ENCODE data around the gene AJAP1. TPM values are rescaled to one million over a fixed set of nuclear protein-coding genes. Genes with fewer than 3 reads are reported as not detected.

The AJAP1 gene
- total and polyA plus RNA-seq, 10 of the 15 experiments (the other 5 are each of a cell fraction or from before 2014, with no cell fraction given): not detected

DNA sequence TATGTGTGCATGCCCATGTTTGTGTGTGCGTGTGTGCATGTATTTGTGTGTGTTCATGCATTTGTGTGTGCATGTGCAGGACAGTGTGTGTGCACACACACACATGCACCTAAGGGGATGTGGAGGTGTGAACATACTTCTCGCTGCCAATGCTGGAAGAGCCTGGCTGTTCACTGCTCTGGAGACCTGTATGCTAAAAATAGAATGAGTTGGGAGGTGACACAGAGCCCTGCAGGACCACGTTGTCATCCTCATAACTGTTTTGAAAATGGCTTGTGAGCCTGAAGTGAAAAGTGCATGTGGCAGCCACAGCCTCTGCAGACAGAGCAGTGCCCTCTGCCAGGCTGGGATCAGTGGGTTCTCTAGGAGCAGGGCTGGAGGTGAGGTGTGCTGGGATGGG, 95.8 kb downstream of the AJAP1 start:
- Histone ChIP-seq H3K27me3 (replicated peaks in 1 of 2; ENCODE audit: control insufficient read depth in 2 of 2, insufficient read depth in 2 of 2, low read length in 1 of 2) (no peaks in the 10 kb centered on the region), H3K9ac (ENCODE audit: control insufficient read depth, insufficient read depth, low read length) (no peak overlapping the region), H3K4me2 (ENCODE audit: control insufficient read depth, insufficient read depth) (no peak overlapping the region), H3K4me3 (no peak overlapping the region), H4K20me1 (ENCODE audit: control insufficient read depth, insufficient read depth) (no peaks in the 10 kb centered on the region; the same call in 1 of the 2 replicates), H3K9me3 (replicated peaks; ENCODE audit: control insufficient read depth, insufficient read depth, low read length) (no peaks in the 10 kb centered on the region), H2AFZ (ENCODE audit: control insufficient read depth, low read depth, low read length) (no peak overlapping the region), H3K4me1 (ENCODE audit: control insufficient read depth, insufficient read depth, low read length) (no peaks in the 10 kb centered on the region), H3K27ac (ENCODE audit: control insufficient read depth, insufficient read depth) (no peak overlapping the region), H3K79me2 (ENCODE audit: control insufficient read depth, insufficient read depth, low read length) (no peaks in the 10 kb centered on the region), H3K36me3 (ENCODE audit: control insufficient read depth in 2 of 2, insufficient read depth in 2 of 2, low read length in 1 of 2) (no peaks in the 10 kb centered on the region)
- DNase-seq (ENCODE audit: low read depth, low spot score) (no peak), ATAC-seq (no peak), FAIRE-seq (no peak)
- BruUV-seq (replicated peaks): no TSS peak
- ChIA-PET RAD21 (ENCODE audit: unreplicated experiment) (no interaction called here), CTCF (no interaction called here), POLR2A (no interaction called here), SMC1A (ENCODE audit: uncharacterized antibody, unreplicated experiment) (no interaction called here)
- in situ Hi-C loops (cut with MboI) (no loop called here), intact Hi-C loops (cut with micrococcal nuclease; ENCODE audit: unreplicated experiment) (no loop called here)
- 10% methylated on average over 3 of the region's 3 CpGs for WGBS (ENCODE audit: insufficient coverage, insufficient replicate concordance, low lambda C conversion rate, missing lambda C conversion rate)
- no peak for TF ChIP-seq RUNX3 (IDR thresholded peaks at IDR 0.05; ENCODE audit: low read length)

DNA sequence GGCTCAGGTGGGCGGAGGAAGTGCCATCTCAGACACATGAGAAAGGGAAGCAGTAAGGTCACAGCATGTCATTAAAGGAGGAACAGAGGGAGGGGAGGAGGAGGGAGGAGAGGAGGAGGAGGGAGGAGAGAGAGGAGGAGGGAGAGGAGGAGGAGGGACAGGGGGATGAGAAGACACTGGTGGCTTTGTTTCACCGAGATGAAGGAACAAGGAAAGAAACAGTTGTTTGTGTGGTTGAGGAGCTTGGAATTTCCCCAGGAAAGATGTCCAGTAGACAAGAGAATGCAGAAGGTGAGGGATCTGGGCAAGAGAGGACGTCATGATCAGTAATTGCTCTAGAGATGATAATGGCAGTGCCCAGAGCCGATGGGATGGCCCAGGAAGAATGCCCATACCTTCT, 97.7 kb downstream of the AJAP1 start:
- no peak overlapping the region for H3K4me3 ChIP-seq
- CTCF ChIA-PET: no interaction called here
- no peak overlapping the region for H3K4me2 ChIP-seq (ENCODE audit: control insufficient read depth, insufficient read depth)
- FAIRE-seq: no peak
- H3K9ac ChIP-seq (ENCODE audit: control insufficient read depth, insufficient read depth, low read length): no peak overlapping the region
- H3K79me2 ChIP-seq (ENCODE audit: control insufficient read depth, insufficient read depth, low read length): no peaks in the 10 kb centered on the region
- no peak for DNase-seq (ENCODE audit: low read depth, low spot score)
- no peaks in the 10 kb centered on the region for H3K36me3 ChIP-seq (ENCODE audit: control insufficient read depth in 2 of 2, insufficient read depth in 2 of 2, low read length in 1 of 2)
- no peaks in the 10 kb centered on the region for H3K27me3 ChIP-seq (replicated peaks in 1 of 2; ENCODE audit: control insufficient read depth in 2 of 2, insufficient read depth in 2 of 2, low read length in 1 of 2)
- in situ Hi-C loops (cut with MboI): no loop called here
- TF ChIP-seq CHD1 (IDR thresholded peaks at IDR 0.05; ENCODE audit: low read depth, low read length) (no peak), STAT1 (conservative IDR thresholded peaks at IDR 0.05) (no peak), RELA (IDR thresholded peaks at IDR 0.05; ENCODE audit: borderline replicate concordance, partially characterized antibody) (no peak), ZNF24 (IDR thresholded peaks at IDR 0.05) (no peak), BMI1 (IDR thresholded peaks at IDR 0.05; ENCODE audit: borderline replicate concordance) (no peak), SIX5 (IDR thresholded peaks at IDR 0.05; ENCODE audit: low read depth, low read length, severe bottlenecking) (no peak)
- TF ChIP-seq, protein P1, sequence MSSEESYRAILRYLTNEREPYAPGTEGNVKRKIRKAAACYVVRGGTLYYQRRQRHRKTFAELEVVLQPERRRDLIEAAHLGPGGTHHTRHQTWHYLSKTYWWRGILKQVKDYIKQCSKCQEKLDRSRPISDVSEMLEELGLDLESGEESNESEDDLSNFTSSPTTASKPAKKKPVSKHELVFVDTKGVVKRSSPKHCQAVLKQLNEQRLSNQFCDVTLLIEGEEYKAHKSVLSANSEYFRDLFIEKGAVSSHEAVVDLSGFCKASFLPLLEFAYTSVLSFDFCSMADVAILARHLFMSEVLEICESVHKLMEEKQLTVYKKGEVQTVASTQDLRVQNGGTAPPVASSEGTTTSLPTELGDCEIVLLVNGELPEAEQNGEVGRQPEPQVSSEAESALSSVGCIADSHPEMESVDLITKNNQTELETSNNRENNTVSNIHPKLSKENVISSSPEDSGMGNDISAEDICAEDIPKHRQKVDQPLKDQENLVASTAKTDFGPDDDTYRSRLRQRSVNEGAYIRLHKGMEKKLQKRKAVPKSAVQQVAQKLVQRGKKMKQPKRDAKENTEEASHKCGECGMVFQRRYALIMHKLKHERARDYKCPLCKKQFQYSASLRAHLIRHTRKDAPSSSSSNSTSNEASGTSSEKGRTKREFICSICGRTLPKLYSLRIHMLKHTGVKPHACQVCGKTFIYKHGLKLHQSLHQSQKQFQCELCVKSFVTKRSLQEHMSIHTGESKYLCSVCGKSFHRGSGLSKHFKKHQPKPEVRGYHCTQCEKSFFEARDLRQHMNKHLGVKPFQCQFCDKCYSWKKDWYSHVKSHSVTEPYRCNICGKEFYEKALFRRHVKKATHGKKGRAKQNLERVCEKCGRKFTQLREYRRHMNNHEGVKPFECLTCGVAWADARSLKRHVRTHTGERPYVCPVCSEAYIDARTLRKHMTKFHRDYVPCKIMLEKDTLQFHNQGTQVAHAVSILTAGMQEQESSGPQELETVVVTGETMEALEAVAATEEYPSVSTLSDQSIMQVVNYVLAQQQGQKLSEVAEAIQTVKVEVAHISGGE (CRISPR knock-in tag; IDR thresholded peaks at IDR 0.05): no peak
- H3K9me3 ChIP-seq (replicated peaks; ENCODE audit: control insufficient read depth, insufficient read depth, low read length): no peaks in the 10 kb centered on the region; the same call in 2 of the 3 replicates
- POLR2A ChIA-PET: no interaction called here
- RAD21 ChIA-PET (ENCODE audit: unreplicated experiment): no interaction called here
- H4K20me1 ChIP-seq (ENCODE audit: control insufficient read depth, insufficient read depth): no peaks in the 10 kb centered on the region
- no peak for ATAC-seq
- intact Hi-C loops (cut with micrococcal nuclease; ENCODE audit: unreplicated experiment): no loop called here
- no peak overlapping the region for H2AFZ ChIP-seq (ENCODE audit: control insufficient read depth, low read depth, low read length)
- SMC1A ChIA-PET (ENCODE audit: uncharacterized antibody, unreplicated experiment): no interaction called here
- no peaks in the 10 kb centered on the region for H3K4me1 ChIP-seq (ENCODE audit: control insufficient read depth, insufficient read depth, low read length)
- no peak overlapping the region for H3K27ac ChIP-seq (ENCODE audit: control insufficient read depth, insufficient read depth)
- 0% methylated on average over 4 of the region's 4 CpGs for WGBS (ENCODE audit: insufficient coverage, insufficient replicate concordance, low lambda C conversion rate, missing lambda C conversion rate)
- BruUV-seq (replicated peaks): no TSS peak
